ENCODE results near the gene TBL3. TPM values are rescaled to one million over a fixed set of nuclear protein-coding genes. Genes with fewer than 3 reads are reported as not detected.

TBL3 gene
- total RNA-seq, 4 donors from 2014 or later = 32.7 to 48.2 (median 36.7) TPM

DNA sequence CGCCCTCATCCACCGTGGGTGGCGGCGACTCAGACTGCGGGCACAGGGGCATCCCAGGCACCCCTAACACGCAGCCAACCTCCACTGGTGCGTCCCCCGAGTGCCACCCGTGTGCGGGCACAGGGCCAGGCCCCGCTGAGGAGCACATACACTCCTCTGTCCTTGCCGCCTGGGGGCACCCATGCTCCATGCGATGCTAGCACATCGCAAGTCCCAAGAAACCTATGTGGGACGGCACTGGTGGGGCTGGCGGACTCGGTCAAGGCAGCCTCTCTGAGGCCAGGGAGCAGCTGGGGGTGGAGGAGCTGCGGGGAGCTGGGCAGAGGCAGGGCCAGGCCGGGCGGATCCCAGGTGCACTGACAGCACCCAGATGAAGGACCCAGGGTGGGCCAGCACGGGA, 33.8 kb downstream of the TBL3 start:
- H3K4me3 ChIP-seq = no peak overlapping the region
- TF ChIP-seq, protein P1, sequence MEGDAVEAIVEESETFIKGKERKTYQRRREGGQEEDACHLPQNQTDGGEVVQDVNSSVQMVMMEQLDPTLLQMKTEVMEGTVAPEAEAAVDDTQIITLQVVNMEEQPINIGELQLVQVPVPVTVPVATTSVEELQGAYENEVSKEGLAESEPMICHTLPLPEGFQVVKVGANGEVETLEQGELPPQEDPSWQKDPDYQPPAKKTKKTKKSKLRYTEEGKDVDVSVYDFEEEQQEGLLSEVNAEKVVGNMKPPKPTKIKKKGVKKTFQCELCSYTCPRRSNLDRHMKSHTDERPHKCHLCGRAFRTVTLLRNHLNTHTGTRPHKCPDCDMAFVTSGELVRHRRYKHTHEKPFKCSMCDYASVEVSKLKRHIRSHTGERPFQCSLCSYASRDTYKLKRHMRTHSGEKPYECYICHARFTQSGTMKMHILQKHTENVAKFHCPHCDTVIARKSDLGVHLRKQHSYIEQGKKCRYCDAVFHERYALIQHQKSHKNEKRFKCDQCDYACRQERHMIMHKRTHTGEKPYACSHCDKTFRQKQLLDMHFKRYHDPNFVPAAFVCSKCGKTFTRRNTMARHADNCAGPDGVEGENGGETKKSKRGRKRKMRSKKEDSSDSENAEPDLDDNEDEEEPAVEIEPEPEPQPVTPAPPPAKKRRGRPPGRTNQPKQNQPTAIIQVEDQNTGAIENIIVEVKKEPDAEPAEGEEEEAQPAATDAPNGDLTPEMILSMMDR (IDR thresholded peaks at IDR 0.05) = no peak
- no peak for TF ChIP-seq POLR2A (IDR thresholded peaks at IDR 0.05)
- H3K4me1 ChIP-seq = peaks cover 44 to 70% (median 54%) of the 10 kb centered on the region in 3 donors
- DNase-seq = no peak
- 75 to 92% methylated on average over 5 to 8 of the region's 21 CpGs for WGBS, 2 donors
- H3K27me3 ChIP-seq = no peaks in the 10 kb centered on the region
- H3K36me3 ChIP-seq = peaks cover 20 to 41% (median 26%) of the 10 kb centered on the region in 3 donors
- H3K27ac ChIP-seq = no peak overlapping the region
- intact Hi-C loops (cut with DNase I) = no loop called here
- no peaks in the 10 kb centered on the region for H3K9me3 ChIP-seq

DNA sequence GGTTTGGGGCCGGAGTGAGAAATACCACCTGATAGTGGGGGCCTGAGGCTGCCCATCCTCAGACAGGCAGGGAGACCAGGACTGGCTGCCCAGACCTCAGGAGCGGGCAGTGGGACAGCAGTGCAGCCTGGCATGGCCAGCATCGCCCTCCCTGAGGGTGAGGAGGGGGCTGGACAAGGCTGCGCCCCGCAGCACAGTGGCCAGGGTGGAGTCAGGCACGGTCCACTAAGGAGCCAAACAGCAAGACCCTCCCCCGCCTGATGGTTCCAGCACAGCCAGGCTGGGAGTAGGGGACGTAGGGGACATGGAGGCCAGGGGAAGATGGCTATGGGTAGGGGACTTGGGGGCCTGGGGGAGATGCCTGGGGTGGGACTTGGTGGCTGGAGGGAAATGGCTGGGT, 34.5 kb downstream of the TBL3 start:
- TF ChIP-seq, protein P1 (IDR thresholded peaks at IDR 0.05) = no peak
- TF ChIP-seq POLR2A (IDR thresholded peaks at IDR 0.05) = no peak
- no peak overlapping the region for H3K27ac ChIP-seq
- H3K4me1 ChIP-seq = peaks cover 44 to 71% (median 56%) of the 10 kb centered on the region in 3 donors
- no peak overlapping the region for H3K4me3 ChIP-seq
- H3K36me3 ChIP-seq = peaks cover 15 to 34% (median 20%) of the 10 kb centered on the region in 3 donors
- H3K27me3 ChIP-seq = no peaks in the 10 kb centered on the region
- 91% methylated on average over 3 to 7 of the region's 8 CpGs for WGBS, 2 donors
- H3K9me3 ChIP-seq = no peaks in the 10 kb centered on the region
- intact Hi-C loops (cut with DNase I) = no loop called here
- DNase-seq = no peak

DNA sequence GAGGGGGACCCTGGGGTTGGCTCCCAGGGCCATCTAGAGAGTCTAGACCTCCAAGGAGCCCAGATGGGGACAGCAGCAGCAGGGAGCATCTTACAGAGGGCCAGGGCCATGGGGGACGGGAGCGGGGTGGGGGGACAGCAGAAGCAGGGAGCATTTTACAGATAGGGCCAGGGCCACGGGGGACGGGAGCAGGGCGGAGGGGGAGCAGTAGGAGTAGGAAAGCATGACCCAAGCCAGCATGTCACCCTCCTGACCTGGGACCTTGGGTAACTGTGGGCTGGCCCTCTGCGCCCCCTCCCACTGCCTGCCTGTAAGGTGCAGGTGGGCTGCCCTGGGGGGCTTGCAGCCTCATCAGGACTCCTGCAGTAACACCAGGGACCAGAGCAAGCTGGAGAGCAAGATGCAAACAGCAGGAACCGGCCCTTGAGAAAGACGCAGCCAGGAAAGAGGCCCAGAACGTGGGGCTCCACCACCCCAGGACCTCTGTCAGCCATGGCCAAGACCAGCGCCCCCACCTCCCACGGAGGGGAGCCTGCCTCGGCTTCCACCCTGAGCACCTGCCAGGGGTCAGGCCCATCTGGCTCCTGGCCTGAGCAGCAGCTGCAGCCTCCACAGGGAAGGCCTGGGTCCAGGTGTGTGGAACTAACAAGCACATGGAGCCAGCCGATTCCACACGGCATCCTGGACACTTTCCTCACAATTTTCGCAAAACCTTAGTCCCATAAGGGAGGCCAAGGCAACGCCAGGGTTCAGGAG, 35.4 kb downstream of the TBL3 start:
- Histone ChIP-seq H3K36me3 (peaks cover 6 to 25% (median 11%) of the 10 kb centered on the region in 3 donors), H3K4me3 (peak overlapping the region in 2 of 4 donors; percentile 93 to 98), H3K27me3 (no peaks in the 10 kb centered on the region), H3K4me1 (peaks cover 44 to 71% (median 56%) of the 10 kb centered on the region in 3 donors), H3K9me3 (no peaks in the 10 kb centered on the region), H3K27ac (peak overlapping the region; percentile 79 to 98 (median 96))
- TF ChIP-seq, protein P1 (IDR thresholded peaks at IDR 0.05) = no peak
- no peak for TF ChIP-seq POLR2A (IDR thresholded peaks at IDR 0.05)
- intact Hi-C loops (cut with DNase I) = no loop called here
- WGBS, 2 donors = 61 to 67% methylated on average over 8 to 10 of the region's 16 CpGs
- no peak for DNase-seq

DNA sequence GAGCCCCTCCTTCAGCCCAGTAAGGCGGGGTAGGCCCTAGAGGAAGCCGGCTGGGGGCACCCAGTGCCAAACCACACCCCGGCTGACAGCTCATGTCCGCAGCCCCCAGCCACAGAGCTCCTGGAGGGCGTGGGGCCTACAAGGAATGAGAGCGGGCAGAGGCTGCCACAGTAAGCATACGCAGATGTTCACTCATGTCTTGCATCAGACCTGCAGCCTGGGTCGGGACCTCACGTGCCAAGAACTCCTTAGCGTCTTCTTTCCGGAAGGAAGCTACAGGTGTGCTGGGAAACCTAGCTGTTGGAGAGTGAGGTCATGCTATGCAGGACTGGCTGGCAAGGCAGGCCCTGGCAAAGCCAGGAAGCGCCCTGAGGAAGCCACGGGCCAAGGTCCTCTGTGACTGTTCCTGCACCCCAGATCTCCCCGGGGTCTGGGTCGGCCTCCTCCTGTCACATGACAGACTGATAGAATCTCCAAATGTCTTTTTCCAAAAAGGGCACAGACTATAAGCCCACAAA, 36.2 kb downstream of the TBL3 start:
- TF ChIP-seq, protein P1 (IDR thresholded peaks at IDR 0.05) = no peak
- peak in 2 of 4 donors; percentile 32 to 55 for TF ChIP-seq POLR2A (IDR thresholded peaks at IDR 0.05)
- Histone ChIP-seq H3K27me3 (no peaks in the 10 kb centered on the region), H3K36me3 (peaks cover 0 to 17% (median 3%) of the 10 kb centered on the region in 3 donors), H3K4me3 (peak overlapping the region; percentile 58 to 98 (median 86)), H3K9me3 (no peaks in the 10 kb centered on the region), H3K4me1 (peaks cover 44 to 71% (median 56%) of the 10 kb centered on the region in 3 donors), H3K27ac (peak overlapping the region; percentile 79 to 98 (median 96))
- intact Hi-C loops (cut with DNase I) = no loop called here
- 24 to 25% methylated on average over 8 to 10 of the region's 15 CpGs for WGBS, 2 donors
- DNase-seq = no peak

DNA sequence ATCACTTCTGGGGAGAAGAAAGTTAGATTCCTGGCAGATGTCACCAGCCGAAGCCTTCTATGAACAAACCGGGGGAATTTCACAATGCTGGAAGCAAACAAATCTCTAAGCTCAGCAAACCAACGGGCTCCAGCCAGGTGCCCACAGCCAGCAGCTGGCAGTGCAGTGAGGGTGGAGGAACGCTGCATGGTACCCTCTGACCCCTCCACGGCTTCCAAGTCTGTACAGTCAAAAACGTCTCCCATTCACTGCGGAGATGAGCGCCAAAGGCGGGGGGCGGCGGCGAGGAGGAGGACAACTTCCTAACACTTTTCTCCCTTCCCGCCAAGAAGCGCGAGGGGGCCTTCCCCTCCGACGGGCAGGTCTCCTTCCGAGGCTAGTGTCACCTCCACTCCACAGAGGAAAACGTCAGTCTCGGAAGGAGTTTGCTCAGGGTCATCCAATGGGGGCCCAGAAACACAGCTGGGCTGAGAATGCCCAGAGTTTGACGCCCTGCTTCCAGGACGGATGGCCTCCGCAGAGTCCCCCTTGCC, 36.8 kb downstream of the TBL3 start:
- Histone ChIP-seq H3K9me3 (no peaks in the 10 kb centered on the region), H3K27me3 (no peaks in the 10 kb centered on the region), H3K4me3 (peak overlapping the region; percentile 58 to 98 (median 86)), H3K4me1 (peaks cover 44 to 66% (median 54%) of the 10 kb centered on the region in 3 donors), H3K27ac (peak overlapping the region; percentile 79 to 98 (median 96)), H3K36me3 (peaks cover 0 to 11% (median 0%) of the 10 kb centered on the region in 3 donors)
- TF ChIP-seq, protein P1 (IDR thresholded peaks at IDR 0.05) = no peak
- TF ChIP-seq POLR2A (IDR thresholded peaks at IDR 0.05) = no peak
- no peak for DNase-seq
- intact Hi-C loops (cut with DNase I) = no loop called here
- 4 to 5% methylated on average over 5 to 13 of the region's 23 CpGs for WGBS, 2 donors
